HG03108 (cell line): ENCODE data around the gene RNPEPL1.

Source experiments
- ATAC-seq: cut with Tn5 transposase; IDR thresholded peaks from one replicate; pipeline ENCODE4 v1.9.1; 2021; ENCODE audit warnings: moderate library complexity; ENCODE audit not compliant: unreplicated experiment

RNPEPL1 gene

GRCh38 chr2:240564561-240565332 is 3.5 kb upstream of the RNPEPL1 start:
- ATAC-seq, result no peak

GRCh38 chr2:240565333-240566202 is 2.7 kb upstream of the RNPEPL1 start:
- peak; percentile 34 for ATAC-seq

- ATAC-seq, result peak; percentile 48
Observed at GRCh38 chr2:240566203-240567136, 1.8 kb upstream of the RNPEPL1 start.

- no peak for ATAC-seq
Observed at GRCh38 chr2:240567137-240567871, 980 bp upstream of the RNPEPL1 start.

- ATAC-seq, result no peak
Observed at GRCh38 chr2:240568678-240569522, 616 bp downstream of the RNPEPL1 start.

- no peak for ATAC-seq
Observed at GRCh38 chr2:240569523-240569997, 1.3 kb downstream of the RNPEPL1 start.

GRCh38 chr2:240569998-240570530 is 1.8 kb downstream of the RNPEPL1 start:
- ATAC-seq, result no peak

- ATAC-seq, result no peak
Observed at GRCh38 chr2:240570531-240571313, 2.4 kb downstream of the RNPEPL1 start.

GRCh38 chr2:240571314-240571973 is 3.2 kb downstream of the RNPEPL1 start:
- no peak for ATAC-seq

- ATAC-seq, result no peak
Observed at GRCh38 chr2:240572141-240573031, 4.1 kb downstream of the RNPEPL1 start.

GRCh38 chr2:240573071-240573515 is 4.8 kb downstream of the RNPEPL1 start:
- ATAC-seq, result no peak

- no peak for ATAC-seq
Observed at GRCh38 chr2:240573516-240574385, 5.5 kb downstream of the RNPEPL1 start.

- no peak for ATAC-seq
Observed at GRCh38 chr2:240574386-240575100, 6.3 kb downstream of the RNPEPL1 start.

- ATAC-seq, result no peak
Observed at GRCh38 chr2:240575101-240575965, 7.0 kb downstream of the RNPEPL1 start.
